Activated effector memory CD4-positive, alpha-beta T cell treated with Interleukin-2 at 50 U/mL for 16 hours (primary cell): Measurements from ENCODE around the gene TOMM22.

Experiments used
- DNase-seq: peaks from one replicate; pipeline ENCODE4 v3.0.0-alpha.2; 2020

Gene TOMM22

GRCh38 chr22:38696606-38697424, 15.1 kb downstream of the TOMM22 start:
- DNase-seq: no peak

GRCh38 chr22:38697425-38698089, 15.8 kb downstream of the TOMM22 start:
- DNase-seq: no peak

- no peak for DNase-seq
Observed at GRCh38 chr22:38698407-38699094, 16.8 kb downstream of the TOMM22 start.

GRCh38 chr22:38699143-38699542, 17.4 kb downstream of the TOMM22 start:
- no peak for DNase-seq

GRCh38 chr22:38699784-38700183, 18.0 kb downstream of the TOMM22 start:
- no peak for DNase-seq

GRCh38 chr22:38700270-38700788, 18.6 kb downstream of the TOMM22 start:
- no peak for DNase-seq

- peak; percentile 95 for DNase-seq
Observed at GRCh38 chr22:38700789-38701628, 19.3 kb downstream of the TOMM22 start, which contains the start of gene JOSD1. TSS of gene JOSD1 (minus strand) at chr22:38700943. CDS start at chr22:38699987, 956 bp downstream.

- DNase-seq: no peak
Observed at GRCh38 chr22:38704654-38705234, 23.0 kb downstream of the TOMM22 start.

GRCh38 chr22:38705235-38706100, 23.7 kb downstream of the TOMM22 start, which contains the start of gene GTPBP1:
TSS of gene GTPBP1 (plus strand) at chr22:38705944. CDS start at chr22:38705956, 12 bp downstream.
- DNase-seq: peak; percentile 94

GRCh38 chr22:38706101-38706900, 24.5 kb downstream of the TOMM22 start:
- no peak for DNase-seq

- no peak for DNase-seq
Observed at GRCh38 chr22:38706901-38707195, 25.1 kb downstream of the TOMM22 start.

- DNase-seq: no peak
Observed at GRCh38 chr22:38707346-38707745, 25.6 kb downstream of the TOMM22 start.

GRCh38 chr22:38707984-38708383, 26.2 kb downstream of the TOMM22 start:
- DNase-seq: no peak

GRCh38 chr22:38709306-38709705, 27.5 kb downstream of the TOMM22 start:
- no peak for DNase-seq

GRCh38 chr22:38710351-38710750, 28.6 kb downstream of the TOMM22 start:
- DNase-seq: no peak

GRCh38 chr22:38710866-38711265, 29.1 kb downstream of the TOMM22 start:
- no peak for DNase-seq

- DNase-seq: no peak
Observed at GRCh38 chr22:38712486-38713207, 30.9 kb downstream of the TOMM22 start.

GRCh38 chr22:38713921-38714320, 32.2 kb downstream of the TOMM22 start:
- DNase-seq: no peak

GRCh38 chr22:38715176-38715764, 33.5 kb downstream of the TOMM22 start:
- DNase-seq: no peak
